KBM-7 (cell line): ENCODE data around the gene PROB1.
A peak's percentile ranks its signal among the peaks of the same experiment; 100 is the strongest.

ENCODE experiments used
- DNase-seq: peaks from one replicate; pipeline ENCODE4 v3.0.0-alpha.2; 2015
- in situ Hi-C: fragments of 300-500 bp; cut with MboI; formaldehyde crosslinking; loops from 2 replicates; pipeline ENCODE4 v1.14.3; 2020; ENCODE audit warnings: low sequenced_read_pairs, low pct_unique_long_range_greater_than_20kb, mixed read lengths

The PROB1 gene

GRCh38 chr5:139383993-139384590 is 10.8 kb downstream of the PROB1 start:
- in situ Hi-C loops: no loop called here
- DNase-seq: no peak

- in situ Hi-C loops: no loop called here
- DNase-seq: no peak
Measured at GRCh38 chr5:139383275-139383992, 11.5 kb downstream of the PROB1 start, which contains the start of gene SLC23A1. TSS of gene SLC23A1 (minus strand) at chr5:139383297. CDS start at chr5:139383253, 44 bp downstream.

GRCh38 chr5:139382807-139383206 is 12.1 kb downstream of the PROB1 start:
- in situ Hi-C loops: no loop called here
- no peak for DNase-seq

GRCh38 chr5:139381837-139382761 is 12.8 kb downstream of the PROB1 start:
- in situ Hi-C loops: no loop called here
- DNase-seq: no peak

GRCh38 chr5:139379626-139380449 is 15.1 kb downstream of the PROB1 start:
- DNase-seq: no peak
- in situ Hi-C loops: no loop called here

GRCh38 chr5:139378941-139379361 is 16.0 kb downstream of the PROB1 start:
- in situ Hi-C loops: no loop called here
- no peak for DNase-seq

GRCh38 chr5:139378101-139378825 is 16.6 kb downstream of the PROB1 start:
- in situ Hi-C loops: no loop called here
- no peak for DNase-seq

GRCh38 chr5:139377226-139377625 is 17.7 kb downstream of the PROB1 start:
- in situ Hi-C loops: no loop called here

GRCh38 chr5:139376364-139376763 is 18.5 kb downstream of the PROB1 start:
- in situ Hi-C loops: no loop called here
- DNase-seq: no peak

More at GRCh38 chr5:139377226-139377625, 17.7 kb downstream of the PROB1 start:
- no peak for DNase-seq

GRCh38 chr5:139374909-139375308 is 20.0 kb downstream of the PROB1 start:
- no peak for DNase-seq
- in situ Hi-C loops: no loop called here

- DNase-seq: no peak
- in situ Hi-C loops: no loop called here
Measured at GRCh38 chr5:139371482-139372435, 23.1 kb downstream of the PROB1 start.

GRCh38 chr5:139369181-139369580 is 25.7 kb downstream of the PROB1 start:
- no peak for DNase-seq
- in situ Hi-C loops: no loop called here

- in situ Hi-C loops: no loop called here
- DNase-seq: peak; percentile 36
Measured at GRCh38 chr5:139368613-139369012, 26.3 kb downstream of the PROB1 start.

- in situ Hi-C loops: no loop called here
- DNase-seq: no peak
Measured at GRCh38 chr5:139364466-139364865, 30.4 kb downstream of the PROB1 start.

GRCh38 chr5:139363937-139364336 is 31.0 kb downstream of the PROB1 start:
- no peak for DNase-seq
- in situ Hi-C loops: no loop called here

- no peak for DNase-seq
- in situ Hi-C loops: no loop called here
Measured at GRCh38 chr5:139361835-139362429, 33.0 kb downstream of the PROB1 start.

GRCh38 chr5:139360384-139360783 is 34.5 kb downstream of the PROB1 start:
- in situ Hi-C loops: no loop called here
- DNase-seq: no peak
